Epithelial cell of proximal tubule (primary cell): ENCODE measurements around the gene POU5F1. TPM values are rescaled to one million over a fixed set of nuclear protein-coding genes. Genes with fewer than 3 reads are reported as not detected.

Experiments used
- DNase-seq: peaks from one replicate; pipeline ENCODE4 v3.0.0-alpha.2; 2011; ENCODE audit warnings: low read depth
- H3K4me3 ChIP-seq: 2 replicates; pipeline ENCODE4 v1.5.1; 2011; ENCODE audit warnings: low read depth, mild to moderate bottlenecking, low read length
- CTCF ChIP-seq: conservative IDR thresholded peaks from 2 replicates; pipeline ENCODE4 v1.5.1; 2012; ENCODE audit warnings: low read depth, mild to moderate bottlenecking, low read length
- total RNA-seq: library from RNA; depleted of rRNA; stranded (reverse); fragments of >200 nt; gene quantifications from 2 replicates; pipeline ENCODE4 v1.2.3, GENCODE V29; 2015

Gene POU5F1
- total RNA-seq, 1 donor from 2014 or later, result 5.1 TPM

GRCh38 chr6:31158140-31158862 is 12.2 kb downstream of the POU5F1 start, which contains the start of gene TCF19:
TCF19 (plus strand) TSS chr6:31158589; CDS start chr6:31159470, 881 bp downstream.
- DNase-seq, result peak; percentile 82
- peak within 1 kb of the TSS; percentile 82 for H3K4me3 ChIP-seq
- no peak for TF ChIP-seq CTCF

DNA sequence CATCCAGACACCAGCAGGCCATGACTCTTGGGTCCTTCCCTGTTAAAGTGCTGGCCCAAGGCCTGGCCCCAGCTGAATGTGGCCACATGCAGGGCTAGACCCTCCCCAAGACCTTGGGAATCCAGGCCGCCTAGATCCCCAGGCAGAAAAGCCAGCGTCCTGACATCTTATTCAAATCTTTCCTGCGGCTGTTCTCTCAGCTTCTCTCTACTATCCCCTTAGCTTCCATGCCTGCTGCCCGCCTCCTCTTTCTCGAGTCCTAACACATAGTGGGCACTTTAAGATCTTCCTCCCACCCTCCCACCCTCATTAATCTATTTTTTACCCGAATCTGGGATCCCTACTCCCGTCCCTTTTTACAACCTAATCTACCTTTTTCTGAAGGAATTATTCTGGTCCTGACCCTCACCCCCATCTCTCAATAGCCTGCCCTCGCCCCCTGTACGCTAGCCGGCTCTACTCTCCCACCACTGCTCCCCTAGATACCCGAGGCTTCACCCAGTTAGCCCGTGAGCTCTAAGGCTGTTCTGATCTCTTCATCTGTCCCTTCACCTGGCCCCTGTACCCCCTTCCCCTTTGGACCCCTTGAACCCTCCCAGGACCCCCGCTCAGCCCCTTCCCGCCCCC is 12.9 kb downstream of the POU5F1 start, which contains the start of gene CCHCR1:
Gene CCHCR1, minus strand, starts transcription at position 290 of the 627 bp plus-strand sequence. Its CDS starts 202 bp downstream, at position 88.
- peak within 1 kb of the TSS; percentile 82 for H3K4me3 ChIP-seq
- no peak for TF ChIP-seq CTCF
- DNase-seq, result no peak

DNA sequence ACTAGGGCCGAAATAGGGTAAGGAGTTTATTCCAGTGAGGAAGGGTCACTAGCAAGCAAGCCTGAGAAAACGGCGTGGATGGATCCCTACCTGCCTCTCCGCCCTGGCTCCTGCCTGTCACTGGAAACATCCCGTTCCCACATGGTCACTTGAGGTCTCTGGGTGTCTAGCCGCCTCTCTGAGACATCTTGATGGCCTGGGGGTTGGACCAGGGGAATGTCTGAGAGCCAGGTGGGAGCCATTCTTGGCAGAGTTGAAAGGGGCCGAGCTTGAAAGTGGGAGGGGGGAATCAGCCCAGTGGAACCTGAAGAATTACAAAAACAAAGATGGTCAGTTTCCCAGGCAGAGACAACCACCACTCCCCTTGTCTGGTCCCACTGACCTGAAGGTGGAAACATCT is 13.8 kb downstream of the POU5F1 start:
- no peak for TF ChIP-seq CTCF

DNA sequence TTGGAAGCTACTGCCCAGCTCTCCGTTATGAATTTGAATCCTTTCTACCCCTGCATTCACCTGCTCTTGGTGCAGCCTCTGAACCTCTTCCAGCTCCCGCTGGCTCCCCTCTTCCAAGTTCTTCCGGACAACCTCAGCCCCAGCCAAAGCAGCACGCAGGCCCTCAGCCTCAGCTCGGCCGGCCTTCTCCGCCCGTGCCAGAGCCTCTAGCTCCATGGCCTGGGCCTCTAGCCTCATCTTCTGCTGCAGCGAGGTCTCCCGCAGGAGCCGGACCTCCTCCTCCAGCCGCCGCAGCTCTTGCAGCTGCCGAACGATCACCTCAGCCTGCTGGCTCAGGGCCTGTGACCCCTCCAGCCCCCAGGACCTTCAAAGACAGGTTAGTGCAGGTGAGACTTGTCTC is 16.0 kb downstream of the POU5F1 start:
- TF ChIP-seq CTCF, result no peak
- no peak for DNase-seq
- H3K4me3 ChIP-seq, result no peak overlapping the region

More for the DNA sequence above, 13.8 kb downstream of the POU5F1 start:
- no peak overlapping the region for H3K4me3 ChIP-seq
- no peak for DNase-seq

GRCh38 chr6:31152781-31153180 is 17.7 kb downstream of the POU5F1 start:
- no peak for DNase-seq
- no peak for TF ChIP-seq CTCF

GRCh38 chr6:31149827-31150447 is 20.5 kb downstream of the POU5F1 start:
- TF ChIP-seq CTCF, result no peak
- no peak overlapping the region for H3K4me3 ChIP-seq
- no peak for DNase-seq

More at GRCh38 chr6:31152781-31153180, 17.7 kb downstream of the POU5F1 start:
- no peak overlapping the region for H3K4me3 ChIP-seq
